ENCODE data around the gene SMCO2. TPM values are rescaled to one million over a fixed set of nuclear protein-coding genes. Genes with fewer than 3 reads are reported as not detected.
A peak's percentile ranks its signal among the peaks of the same experiment; 100 is the strongest.

Gene SMCO2
- total and polyA plus RNA-seq, 4 donors = 0.40 to 2.2 (median 1.2) TPM

DNA sequence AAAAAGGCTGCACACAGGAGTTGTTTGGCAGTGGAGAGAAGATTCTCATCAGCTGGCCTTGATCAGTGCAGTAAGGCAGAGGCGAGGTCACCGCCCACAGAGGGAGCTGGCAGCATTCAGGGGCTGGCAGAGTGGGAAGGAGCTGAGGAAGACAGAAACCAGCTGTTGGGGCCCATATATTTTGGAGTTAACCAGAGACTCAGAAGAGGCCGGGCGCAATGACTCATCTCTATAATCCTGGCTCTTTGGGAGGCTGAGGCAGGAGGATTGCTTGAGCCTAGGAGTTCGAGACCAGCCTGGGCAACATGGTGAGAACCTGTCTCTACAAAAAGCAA is 17.7 kb downstream of the SMCO2 start:
- Histone ChIP-seq H3K9me3 (ENCODE audit: control insufficient read depth, insufficient read depth, low read length) (no peaks in the 10 kb centered on the region), H3K27me3 (ENCODE audit: control insufficient read depth, insufficient read depth, low read length) (no peaks in the 10 kb centered on the region), H3K4me1 (ENCODE audit: control insufficient read depth, insufficient read depth, low read length) (peaks cover 4% of the 10 kb centered on the region), H3K27ac (ENCODE audit: low read depth, low read length) (no peak overlapping the region), H3K36me3 (ENCODE audit: control insufficient read depth, insufficient read depth, low read length) (no peaks in the 10 kb centered on the region), H3K4me3 (ENCODE audit: low read depth, low read length) (no peak overlapping the region)
- 90% methylated on average over 4 of the region's 5 CpGs for WGBS (ENCODE audit: insufficient coverage)
- peak in 1 of 6 donors; percentile 7 for DNase-seq (ENCODE audit: low read depth in 4 of 6, low spot score in 6 of 6)

- no peaks in the 10 kb centered on the region for H3K27me3 ChIP-seq (ENCODE audit: control insufficient read depth, insufficient read depth, low read length)
- no peaks in the 10 kb centered on the region for H3K9me3 ChIP-seq (ENCODE audit: control insufficient read depth, insufficient read depth, low read length)
- H3K4me3 ChIP-seq (ENCODE audit: low read depth, low read length) = no peak overlapping the region
- no CpG with 5 or more reads among the region's 3 CpGs for WGBS (ENCODE audit: insufficient coverage)
- peaks cover 4% of the 10 kb centered on the region for H3K4me1 ChIP-seq (ENCODE audit: control insufficient read depth, insufficient read depth, low read length)
- no peak for DNase-seq (ENCODE audit: low read depth in 4 of 6, low spot score in 6 of 6)
- no peak overlapping the region for H3K27ac ChIP-seq (ENCODE audit: low read depth, low read length)
- no peaks in the 10 kb centered on the region for H3K36me3 ChIP-seq (ENCODE audit: control insufficient read depth, insufficient read depth, low read length)
Observed at GRCh38 chr12:27467641-27468040, 21.1 kb downstream of the SMCO2 start.

DNA sequence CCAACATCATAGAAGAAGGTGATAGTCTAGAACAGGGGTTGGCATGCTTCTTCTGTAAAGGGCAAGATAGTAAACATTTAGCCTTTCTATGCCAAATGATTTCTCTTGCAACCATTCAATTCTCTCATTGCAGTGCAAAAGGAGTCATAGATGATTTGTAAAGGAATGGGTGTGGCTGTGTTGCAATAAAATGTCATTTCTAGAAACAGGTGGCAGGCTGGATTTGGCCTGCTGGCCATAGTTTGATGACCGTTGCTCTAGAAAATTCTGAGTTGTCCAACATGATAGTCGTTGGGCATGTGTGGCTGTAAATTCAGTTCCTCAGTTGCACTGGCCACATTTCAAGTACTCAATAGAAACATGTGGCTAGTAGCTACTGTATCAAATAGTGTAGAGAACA is 21.7 kb downstream of the SMCO2 start:
- Histone ChIP-seq H3K4me3 (ENCODE audit: low read depth, low read length) (no peak overlapping the region), H3K4me1 (ENCODE audit: control insufficient read depth, insufficient read depth, low read length) (no peaks in the 10 kb centered on the region), H3K9me3 (ENCODE audit: control insufficient read depth, insufficient read depth, low read length) (no peaks in the 10 kb centered on the region), H3K27me3 (ENCODE audit: control insufficient read depth, insufficient read depth, low read length) (no peaks in the 10 kb centered on the region), H3K36me3 (ENCODE audit: control insufficient read depth, insufficient read depth, low read length) (no peaks in the 10 kb centered on the region), H3K27ac (ENCODE audit: low read depth, low read length) (no peak overlapping the region)
- 100% methylated on average over 1 of the region's 2 CpGs for WGBS (ENCODE audit: insufficient coverage)
- DNase-seq (ENCODE audit: low read depth in 4 of 6, low spot score in 6 of 6) = no peak

DNA sequence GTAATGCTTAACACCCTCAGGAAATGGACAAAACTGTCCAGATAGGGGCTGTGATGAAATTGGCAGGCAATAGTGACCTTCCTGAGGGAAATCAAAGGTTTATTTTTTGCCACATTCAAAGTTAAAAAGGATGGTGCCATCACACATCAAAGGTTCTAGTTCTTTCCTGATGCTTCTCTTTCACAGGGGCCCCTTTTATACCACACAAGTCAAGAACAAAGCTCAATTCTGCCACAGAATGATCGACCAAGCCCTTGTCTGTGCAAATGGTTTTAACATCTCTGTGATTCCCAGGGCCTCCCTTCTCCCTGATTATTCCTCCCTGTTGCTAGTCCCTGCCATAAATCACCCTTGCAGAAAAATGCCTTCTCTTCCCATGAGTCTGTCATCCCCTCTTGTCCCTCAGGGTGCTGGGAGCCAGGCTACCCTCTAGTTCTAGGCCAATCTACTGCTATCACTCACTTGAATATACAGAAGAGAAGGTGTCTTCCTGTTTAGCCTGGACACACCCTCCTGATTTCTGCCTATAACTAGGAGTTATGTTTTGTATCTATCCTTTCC is 22.7 kb downstream of the SMCO2 start:
- no peaks in the 10 kb centered on the region for H3K4me1 ChIP-seq (ENCODE audit: control insufficient read depth, insufficient read depth, low read length)
- no peaks in the 10 kb centered on the region for H3K27me3 ChIP-seq (ENCODE audit: control insufficient read depth, insufficient read depth, low read length)
- H3K27ac ChIP-seq (ENCODE audit: low read depth, low read length) = no peak overlapping the region
- no peak for DNase-seq (ENCODE audit: low read depth in 4 of 6, low spot score in 6 of 6)
- H3K36me3 ChIP-seq (ENCODE audit: control insufficient read depth, insufficient read depth, low read length) = no peaks in the 10 kb centered on the region
- H3K4me3 ChIP-seq (ENCODE audit: low read depth, low read length) = no peak overlapping the region
- H3K9me3 ChIP-seq (ENCODE audit: control insufficient read depth, insufficient read depth, low read length) = no peaks in the 10 kb centered on the region
- WGBS (ENCODE audit: insufficient coverage) = 38% methylated on average over 1 of the region's 1 CpG

GRCh38 chr12:27472604-27473003 is 26.1 kb downstream of the SMCO2 start:
- no peaks in the 10 kb centered on the region for H3K27me3 ChIP-seq (ENCODE audit: control insufficient read depth, insufficient read depth, low read length)
- no peaks in the 10 kb centered on the region for H3K4me1 ChIP-seq (ENCODE audit: control insufficient read depth, insufficient read depth, low read length)
- whole genome bisulfite sequencing (ENCODE audit: insufficient coverage) = 43% methylated on average over 2 of the region's 4 CpGs
- H3K36me3 ChIP-seq (ENCODE audit: control insufficient read depth, insufficient read depth, low read length) = no peaks in the 10 kb centered on the region
- DNase-seq (ENCODE audit: low read depth in 4 of 6, low spot score in 6 of 6) = no peak
- peaks cover 5% of the 10 kb centered on the region for H3K9me3 ChIP-seq (ENCODE audit: control insufficient read depth, insufficient read depth, low read length)
- no peak overlapping the region for H3K27ac ChIP-seq (ENCODE audit: low read depth, low read length)
- no peak overlapping the region for H3K4me3 ChIP-seq (ENCODE audit: low read depth, low read length)

DNA sequence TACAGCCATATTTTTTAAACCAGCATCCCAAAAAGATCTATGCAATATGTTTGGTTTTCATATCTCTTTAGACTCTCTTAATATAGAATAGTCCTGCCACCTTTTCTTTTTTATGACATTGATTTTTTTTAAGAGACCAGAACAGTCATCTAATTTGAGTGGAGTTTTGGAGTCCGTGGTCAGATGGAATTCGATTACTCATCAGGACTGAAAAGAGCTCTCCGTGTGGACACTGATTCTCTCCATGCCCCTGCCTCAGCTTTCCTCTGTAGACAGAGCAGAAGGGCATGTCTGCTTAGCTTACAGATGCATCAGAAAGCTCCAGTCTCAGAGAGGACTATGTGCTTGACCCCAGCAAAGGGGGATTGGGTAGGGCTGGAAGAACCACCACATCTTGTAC is 27.8 kb downstream of the SMCO2 start:
- Histone ChIP-seq H3K36me3 (ENCODE audit: control insufficient read depth, insufficient read depth, low read length) (no peaks in the 10 kb centered on the region), H3K4me3 (ENCODE audit: low read depth, low read length) (no peak overlapping the region), H3K9me3 (ENCODE audit: control insufficient read depth, insufficient read depth, low read length) (peaks cover 12% of the 10 kb centered on the region), H3K27me3 (ENCODE audit: control insufficient read depth, insufficient read depth, low read length) (no peaks in the 10 kb centered on the region), H3K27ac (ENCODE audit: low read depth, low read length) (no peak overlapping the region), H3K4me1 (ENCODE audit: control insufficient read depth, insufficient read depth, low read length) (no peaks in the 10 kb centered on the region)
- WGBS (ENCODE audit: insufficient coverage) = 66% methylated on average over 3 of the region's 3 CpGs
- no peak for DNase-seq (ENCODE audit: low read depth in 4 of 6, low spot score in 6 of 6)

GRCh38 chr12:27477049-27477448 is 30.5 kb downstream of the SMCO2 start:
- H3K27me3 ChIP-seq (ENCODE audit: control insufficient read depth, insufficient read depth, low read length) = no peaks in the 10 kb centered on the region
- peaks cover 12% of the 10 kb centered on the region for H3K9me3 ChIP-seq (ENCODE audit: control insufficient read depth, insufficient read depth, low read length)
- H3K36me3 ChIP-seq (ENCODE audit: control insufficient read depth, insufficient read depth, low read length) = no peaks in the 10 kb centered on the region
- no peaks in the 10 kb centered on the region for H3K4me1 ChIP-seq (ENCODE audit: control insufficient read depth, insufficient read depth, low read length)
- DNase-seq (ENCODE audit: low read depth in 4 of 6, low spot score in 6 of 6) = no peak
- no peak overlapping the region for H3K4me3 ChIP-seq (ENCODE audit: low read depth, low read length)
- no peak overlapping the region for H3K27ac ChIP-seq (ENCODE audit: low read depth, low read length)

GRCh38 chr12:27478949-27479348 is 32.4 kb downstream of the SMCO2 start:
- peaks cover 12% of the 10 kb centered on the region for H3K9me3 ChIP-seq (ENCODE audit: control insufficient read depth, insufficient read depth, low read length)
- no peak overlapping the region for H3K27ac ChIP-seq (ENCODE audit: low read depth, low read length)
- H3K27me3 ChIP-seq (ENCODE audit: control insufficient read depth, insufficient read depth, low read length) = no peaks in the 10 kb centered on the region
- no peaks in the 10 kb centered on the region for H3K4me1 ChIP-seq (ENCODE audit: control insufficient read depth, insufficient read depth, low read length)
- DNase-seq (ENCODE audit: low read depth in 4 of 6, low spot score in 6 of 6) = no peak
- no peak overlapping the region for H3K4me3 ChIP-seq (ENCODE audit: low read depth, low read length)
- H3K36me3 ChIP-seq (ENCODE audit: control insufficient read depth, insufficient read depth, low read length) = no peaks in the 10 kb centered on the region

GRCh38 chr12:27480016-27480415 is 33.5 kb downstream of the SMCO2 start:
- no peak overlapping the region for H3K27ac ChIP-seq (ENCODE audit: low read depth, low read length)
- H3K4me3 ChIP-seq (ENCODE audit: low read depth, low read length) = no peak overlapping the region
- peaks cover 12% of the 10 kb centered on the region for H3K9me3 ChIP-seq (ENCODE audit: control insufficient read depth, insufficient read depth, low read length)
- no CpG with 5 or more reads among the region's 1 CpG for WGBS (ENCODE audit: insufficient coverage)
- DNase-seq (ENCODE audit: low read depth in 4 of 6, low spot score in 6 of 6) = no peak
- no peaks in the 10 kb centered on the region for H3K4me1 ChIP-seq (ENCODE audit: control insufficient read depth, insufficient read depth, low read length)
- no peaks in the 10 kb centered on the region for H3K27me3 ChIP-seq (ENCODE audit: control insufficient read depth, insufficient read depth, low read length)
- no peaks in the 10 kb centered on the region for H3K36me3 ChIP-seq (ENCODE audit: control insufficient read depth, insufficient read depth, low read length)

GRCh38 chr12:27486961-27487360 is 40.4 kb downstream of the SMCO2 start:
- H3K9me3 ChIP-seq (ENCODE audit: control insufficient read depth, insufficient read depth, low read length) = no peaks in the 10 kb centered on the region

More at GRCh38 chr12:27486961-27487360, 40.4 kb downstream of the SMCO2 start:
- Histone ChIP-seq H3K27ac (ENCODE audit: low read depth, low read length) (no peak overlapping the region), H3K27me3 (ENCODE audit: control insufficient read depth, insufficient read depth, low read length) (no peaks in the 10 kb centered on the region), H3K36me3 (ENCODE audit: control insufficient read depth, insufficient read depth, low read length) (no peaks in the 10 kb centered on the region), H3K4me1 (ENCODE audit: control insufficient read depth, insufficient read depth, low read length) (no peaks in the 10 kb centered on the region), H3K4me3 (ENCODE audit: low read depth, low read length) (no peak overlapping the region)
- no peak for DNase-seq (ENCODE audit: low read depth in 4 of 6, low spot score in 6 of 6)

All from spinal cord (tissue), 10 donors.